ENCODE measurements around the gene CARTPT.

DNA sequence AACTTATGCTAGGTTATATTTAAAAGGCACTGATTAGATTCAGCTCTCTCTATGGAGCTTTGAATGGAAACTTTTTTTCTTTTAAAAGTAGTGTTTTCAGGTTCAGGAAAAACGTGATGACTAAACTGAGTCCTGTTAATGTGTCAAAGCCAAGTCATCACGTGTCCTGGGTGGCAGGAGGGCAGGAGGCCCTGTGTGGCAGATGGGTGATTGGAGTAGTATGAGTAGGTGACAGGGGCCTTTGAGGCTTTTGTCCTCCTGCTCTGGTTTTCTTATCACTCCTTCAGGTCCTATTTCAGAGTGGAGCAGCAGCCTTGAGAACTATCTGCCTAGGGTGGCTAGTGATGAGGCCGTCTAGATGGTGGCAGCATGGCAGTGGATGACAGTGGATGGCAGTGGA, 17.7 kb upstream of the CARTPT start:
- TF ChIP-seq, protein P1, sequence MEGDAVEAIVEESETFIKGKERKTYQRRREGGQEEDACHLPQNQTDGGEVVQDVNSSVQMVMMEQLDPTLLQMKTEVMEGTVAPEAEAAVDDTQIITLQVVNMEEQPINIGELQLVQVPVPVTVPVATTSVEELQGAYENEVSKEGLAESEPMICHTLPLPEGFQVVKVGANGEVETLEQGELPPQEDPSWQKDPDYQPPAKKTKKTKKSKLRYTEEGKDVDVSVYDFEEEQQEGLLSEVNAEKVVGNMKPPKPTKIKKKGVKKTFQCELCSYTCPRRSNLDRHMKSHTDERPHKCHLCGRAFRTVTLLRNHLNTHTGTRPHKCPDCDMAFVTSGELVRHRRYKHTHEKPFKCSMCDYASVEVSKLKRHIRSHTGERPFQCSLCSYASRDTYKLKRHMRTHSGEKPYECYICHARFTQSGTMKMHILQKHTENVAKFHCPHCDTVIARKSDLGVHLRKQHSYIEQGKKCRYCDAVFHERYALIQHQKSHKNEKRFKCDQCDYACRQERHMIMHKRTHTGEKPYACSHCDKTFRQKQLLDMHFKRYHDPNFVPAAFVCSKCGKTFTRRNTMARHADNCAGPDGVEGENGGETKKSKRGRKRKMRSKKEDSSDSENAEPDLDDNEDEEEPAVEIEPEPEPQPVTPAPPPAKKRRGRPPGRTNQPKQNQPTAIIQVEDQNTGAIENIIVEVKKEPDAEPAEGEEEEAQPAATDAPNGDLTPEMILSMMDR (IDR thresholded peaks at IDR 0.05; ENCODE audit: poor library complexity) = no peak
- no peak for TF ChIP-seq EZH2 (IDR thresholded peaks at IDR 0.05; ENCODE audit: borderline replicate concordance)

All from hepatocyte (in vitro differentiated cells).